Activated CD4-positive, alpha-beta T cell treated with anti-CD3 and anti-CD28 coated beads for 36 hours (primary cell): ENCODE measurements around the gene FAM234B. TPM values are rescaled to one million over a fixed set of nuclear protein-coding genes. Genes with fewer than 3 reads are reported as not detected.
A peak's percentile ranks its signal among the peaks of the same experiment; 100 is the strongest.

Experiments
- ATAC-seq: fragments of 200-7000 bp; cut with Tn5 transposase; one replicate; pipeline ENCODE4 v1.10.0; 2021; ENCODE audit warnings: mild to moderate bottlenecking, moderate library complexity
- CTCF ChIA-PET: fragments of 350-600 bp; sonication (Branson Sonifier 250); formaldehyde crosslinking; loops from one replicate; lab custom pipeline; 2021; ENCODE audit warnings: antibody characterized with exemption; lab: Charles Lee
- POLR2A ChIA-PET: fragments of 350-600 bp; sonication (Branson Sonifier 250); formaldehyde crosslinking; loops from one replicate; lab custom pipeline; 2021; ENCODE audit warnings: antibody characterized with exemption, inconsistent platforms; lab: Charles Lee
- DNase-seq: peaks from one replicate; pipeline ENCODE4 v3.0.0-alpha.2; 2020
- H3K27ac Mint-ChIP-seq: one replicate; pipeline ENCODE4 v1.8.0; 2021; ENCODE audit warnings: mixed read lengths
- H3K27me3 Mint-ChIP-seq: one replicate; pipeline ENCODE4 v1.8.0; 2021; ENCODE audit warnings: mixed read lengths
- H3K36me3 Mint-ChIP-seq: one replicate; pipeline ENCODE4 v1.8.0; 2021; ENCODE audit warnings: low read depth, mixed read lengths
- H3K4me1 Mint-ChIP-seq: one replicate; pipeline ENCODE4 v1.8.0; 2021; ENCODE audit warnings: mixed read lengths
- H3K4me3 Mint-ChIP-seq: one replicate; pipeline ENCODE4 v1.8.0; 2021; ENCODE audit warnings: mild to moderate bottlenecking, moderate library complexity, mixed read lengths
- H3K9me3 Mint-ChIP-seq: one replicate; pipeline ENCODE4 v1.8.0; 2021; ENCODE audit warnings: low read depth, mixed read lengths
- intact Hi-C, 2 experiments: fragments of 100-400 bp; cut with DNase I in 1 of 2; cut with micrococcal nuclease in 1 of 2; formaldehyde crosslinking; loops; one replicate each; pipeline versions ENCODE4 v1.14.2 to v1.15.1; 2022 to 2024; cut with DNase I, micrococcal nuclease
- total RNA-seq, 2 experiments: library from RNA; stranded (reverse); gene quantifications; one replicate each; pipeline ENCODE4 v1.2.3, GENCODE V29; 2021

The FAM234B gene, protein sequence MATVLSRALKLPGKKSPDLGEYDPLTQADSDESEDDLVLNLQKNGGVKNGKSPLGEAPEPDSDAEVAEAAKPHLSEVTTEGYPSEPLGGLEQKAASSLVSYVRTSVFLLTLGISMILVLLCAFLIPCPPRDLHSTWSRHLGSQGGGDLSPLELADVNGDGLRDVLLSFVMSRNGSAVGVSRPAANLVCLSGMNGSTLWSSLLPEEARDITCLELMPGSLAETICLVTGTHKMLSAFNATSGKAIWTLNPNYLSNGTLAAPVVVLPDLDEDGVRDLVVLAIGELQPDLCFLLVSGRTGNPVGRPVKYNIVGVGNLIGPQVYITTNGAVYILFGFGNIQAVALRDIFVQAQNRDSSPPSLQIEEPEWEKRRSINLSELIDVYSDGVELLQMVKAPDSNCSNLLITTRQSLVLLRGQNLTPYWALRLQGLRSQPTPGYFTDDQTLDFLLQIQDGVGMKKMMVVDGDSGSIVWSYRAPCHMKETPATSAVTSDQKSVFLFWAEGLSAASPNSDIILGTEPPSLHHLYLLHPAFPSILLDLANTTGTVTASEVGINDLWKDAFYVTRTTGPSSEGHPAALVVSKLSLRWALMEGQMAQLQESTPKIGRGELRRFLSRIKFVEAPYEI
- total RNA-seq = 10 to 100 TPM; 11.1 to 12.2 TPM

DNA sequence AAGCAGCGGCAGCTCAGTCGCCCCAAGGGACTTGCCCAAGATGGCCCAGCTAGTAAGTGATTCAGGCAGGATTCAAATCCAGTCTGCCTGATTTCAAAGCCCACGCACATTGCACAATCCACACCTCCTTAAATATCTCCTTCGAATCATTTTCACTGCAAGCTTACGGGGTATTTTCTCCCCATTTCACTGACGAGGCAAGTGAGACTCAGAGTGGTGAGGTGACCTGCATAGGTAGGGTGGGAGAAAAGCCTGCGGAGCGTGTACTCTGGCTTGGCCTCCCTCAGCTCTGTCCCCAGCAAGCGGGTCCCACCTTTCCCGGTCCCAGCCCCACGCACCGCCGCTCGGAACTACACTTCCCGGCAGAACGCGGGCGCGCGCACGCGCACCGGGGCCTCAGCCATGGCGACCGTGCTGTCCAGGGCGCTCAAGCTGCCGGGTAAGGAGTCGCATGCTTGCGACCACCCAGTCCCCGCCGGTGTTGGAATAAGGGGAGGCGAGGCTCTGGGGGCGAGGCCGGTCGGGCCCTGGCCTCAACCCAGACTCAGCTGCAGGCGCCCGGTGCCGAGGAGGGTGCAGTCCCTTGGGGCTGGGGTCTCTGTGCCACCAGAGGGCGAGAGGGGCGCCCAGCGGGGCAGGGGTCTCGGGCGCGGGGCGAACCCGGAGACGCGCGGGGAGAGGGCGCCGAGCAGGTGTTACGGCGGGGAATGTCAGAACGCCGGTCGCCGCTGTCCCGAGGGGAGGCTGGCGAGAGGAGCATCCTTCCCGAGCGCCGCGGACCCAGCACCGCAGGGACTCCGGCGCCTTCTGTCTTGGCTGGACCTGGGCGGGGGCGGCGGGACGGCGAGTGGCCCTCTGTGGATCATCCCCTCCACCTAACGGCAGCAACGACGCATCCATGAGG lies at the start of gene FAM234B:
FAM234B (plus strand) TSS at position 380 of the 904 bp plus-strand sequence; CDS start at position 403, 23 bp downstream.
- H3K4me3 Mint-ChIP-seq = peak within 1 kb of the TSS; percentile 83
- ATAC-seq = peak; percentile 88
- H3K27ac Mint-ChIP-seq = peak within 1 kb of the TSS; percentile 77
- H3K27me3 Mint-ChIP-seq = peaks cover 5% of the 10 kb centered on the region
- H3K4me1 Mint-ChIP-seq = peaks cover 27% of the 10 kb centered on the region
- peaks cover 5% of the 10 kb centered on the region for H3K9me3 Mint-ChIP-seq
- intact Hi-C loops = loop anchor here (1.0 to 5.0 kb wide), 5 partner anchors 43 to 168 kb away; partner anchors contain the start of gene HEBP1 (in 2 of the 2)
- DNase-seq = peak; percentile 85
- CTCF ChIA-PET = interaction anchor here (0.6 to 3.3 kb wide), 15 partner anchors 7 to 225 kb away, joined by 3 to 13 read pairs (median 3); no protein-coding TSS in a partner anchor
- peaks cover 2% of the 10 kb centered on the region for H3K36me3 Mint-ChIP-seq
- POLR2A ChIA-PET = interaction anchor here (0.6 to 0.8 kb wide), 3 partner anchors 43 to 167 kb away, joined by 4 to 7 read pairs (median 4); no protein-coding TSS in a partner anchor

GRCh38 chr12:12995088-12995487 lies 49.1 kb upstream of the FAM234B start:
- no peaks in the 10 kb centered on the region for H3K9me3 Mint-ChIP-seq

GRCh38 chr12:12996209-12996608 lies 48.0 kb upstream of the FAM234B start:
- ATAC-seq (no peak), DNase-seq (no peak)
- no peak overlapping the region for H3K4me3 Mint-ChIP-seq
- peaks cover 33% of the 10 kb centered on the region for H3K4me1 Mint-ChIP-seq
- no peak overlapping the region for H3K27ac Mint-ChIP-seq
- H3K27me3 Mint-ChIP-seq = no peaks in the 10 kb centered on the region
- POLR2A ChIA-PET = no interaction called here
- no peaks in the 10 kb centered on the region for H3K36me3 Mint-ChIP-seq
- intact Hi-C loops = no loop called here
- no peaks in the 10 kb centered on the region for H3K9me3 Mint-ChIP-seq
- CTCF ChIA-PET = interaction anchor here (0.7 to 3.7 kb wide), 4 partner anchors 9 to 80 kb away, joined by 3 to 21 read pairs (median 4); no protein-coding TSS in a partner anchor

More at GRCh38 chr12:12995088-12995487, 49.1 kb upstream of the FAM234B start:
- ChIA-PET CTCF (interaction anchor here (0.6 to 0.8 kb wide), 3 partner anchors 9 to 182 kb away, joined by 3 to 4 read pairs (median 3); partner anchors contain the start of gene DDX47), POLR2A (no interaction called here)
- H3K27ac Mint-ChIP-seq = no peak overlapping the region
- H3K36me3 Mint-ChIP-seq = no peaks in the 10 kb centered on the region
- ATAC-seq = no peak
- no peak overlapping the region for H3K4me3 Mint-ChIP-seq
- no peak for DNase-seq
- H3K27me3 Mint-ChIP-seq = no peaks in the 10 kb centered on the region
- intact Hi-C loops = no loop called here
- H3K4me1 Mint-ChIP-seq = peaks cover 31% of the 10 kb centered on the region

GRCh38 chr12:12997156-12997555 lies 47.0 kb upstream of the FAM234B start:
- H3K4me1 Mint-ChIP-seq = peaks cover 39% of the 10 kb centered on the region
- no peaks in the 10 kb centered on the region for H3K36me3 Mint-ChIP-seq
- ChIA-PET POLR2A (no interaction called here), CTCF (interaction anchor here (0.7 to 3.7 kb wide), 5 partner anchors 10 to 81 kb away, joined by 3 to 21 read pairs (median 3); no protein-coding TSS in a partner anchor)
- H3K4me3 Mint-ChIP-seq = no peak overlapping the region
- ATAC-seq = no peak
- H3K27me3 Mint-ChIP-seq = peaks cover 5% of the 10 kb centered on the region
- intact Hi-C loops = no loop called here
- no peaks in the 10 kb centered on the region for H3K9me3 Mint-ChIP-seq
- no peak for DNase-seq
- no peak overlapping the region for H3K27ac Mint-ChIP-seq

- ATAC-seq (no peak), DNase-seq (no peak)
- intact Hi-C loops = no loop called here
- ChIA-PET POLR2A (interaction anchor here (0.6 kb wide), 1 partner anchor 308 kb away, joined by 3 read pairs; no protein-coding TSS in a partner anchor), CTCF (interaction anchor here (1.2 to 3.7 kb wide), 5 partner anchors 11 to 214 kb away, joined by 3 to 21 read pairs (median 5); no protein-coding TSS in a partner anchor)
- Mint-ChIP-seq H3K4me3 (no peak overlapping the region), H3K27ac (no peak overlapping the region), H3K4me1 (peaks cover 35% of the 10 kb centered on the region), H3K36me3 (no peaks in the 10 kb centered on the region), H3K27me3 (peaks cover 6% of the 10 kb centered on the region), H3K9me3 (no peaks in the 10 kb centered on the region)
Measured at GRCh38 chr12:12997734-12998133, 46.4 kb upstream of the FAM234B start.

GRCh38 chr12:12998248-12998647 lies 45.9 kb upstream of the FAM234B start:
- H3K36me3 Mint-ChIP-seq = no peaks in the 10 kb centered on the region
- CTCF ChIA-PET = interaction anchor here (1.2 to 3.7 kb wide), 6 partner anchors 11 to 214 kb away, joined by 3 to 21 read pairs (median 6); no protein-coding TSS in a partner anchor
- ATAC-seq (no peak), DNase-seq (no peak)
- no peak overlapping the region for H3K4me3 Mint-ChIP-seq
- H3K9me3 Mint-ChIP-seq = no peaks in the 10 kb centered on the region
- intact Hi-C loops = no loop called here
- peaks cover 30% of the 10 kb centered on the region for H3K4me1 Mint-ChIP-seq
- no peak overlapping the region for H3K27ac Mint-ChIP-seq
- H3K27me3 Mint-ChIP-seq = peaks cover 6% of the 10 kb centered on the region
- POLR2A ChIA-PET = interaction anchor here (0.6 kb wide), 1 partner anchor 309 kb away, joined by 3 read pairs; no protein-coding TSS in a partner anchor

- no peak for ATAC-seq
Measured at GRCh38 chr12:12999271-12999958, 44.8 kb upstream of the FAM234B start.

DNA sequence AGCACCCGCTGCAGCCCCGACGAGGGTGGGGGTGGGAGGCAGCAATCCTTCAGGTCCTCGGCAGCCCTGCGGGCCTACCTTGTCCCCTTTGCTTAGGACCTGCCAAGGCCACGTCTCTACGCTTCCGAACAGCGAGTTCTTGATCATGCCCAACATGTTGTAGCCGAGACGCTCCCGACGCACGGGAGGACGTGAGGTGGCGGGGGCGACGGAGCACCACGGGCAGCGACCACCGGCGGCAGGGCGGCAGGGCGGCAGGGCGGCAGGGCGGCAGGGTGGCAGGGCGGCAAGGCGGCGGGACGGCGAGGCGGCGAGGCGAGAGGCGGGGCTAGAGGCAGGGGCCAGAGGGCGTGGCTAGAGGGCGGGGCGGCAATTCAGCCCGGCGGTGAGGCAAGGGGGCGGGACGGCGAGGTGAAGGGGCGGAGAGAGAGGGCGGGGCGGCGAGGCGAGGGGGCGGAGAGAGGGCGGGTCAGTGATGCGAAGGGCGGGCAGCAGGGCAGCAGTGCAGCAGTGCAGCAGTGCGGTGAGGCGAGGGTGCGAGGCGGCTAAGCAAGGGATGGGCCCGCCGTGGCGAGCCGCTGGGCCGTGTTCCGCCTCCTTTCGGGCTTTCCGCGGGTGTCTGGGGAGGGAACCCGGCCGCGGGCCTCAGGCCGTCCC lies 44.1 kb upstream of the FAM234B start, which contains the start of gene HEBP1:
HEBP1 (minus strand) TSS at position 307 of the 657 bp plus-strand sequence; CDS start at position 156, 151 bp downstream.
- Mint-ChIP-seq H3K4me3 (peak within 1 kb of the TSS; percentile 86), H3K36me3 (no peaks in the 10 kb centered on the region), H3K9me3 (no peaks in the 10 kb centered on the region), H3K4me1 (peaks cover 28% of the 10 kb centered on the region), H3K27ac (peak within 1 kb of the TSS; percentile 75), H3K27me3 (peaks cover 6% of the 10 kb centered on the region)
- ChIA-PET CTCF (interaction anchor here (0.7 to 3.7 kb wide), 4 partner anchors 9 to 212 kb away, joined by 3 to 21 read pairs (median 6); no protein-coding TSS in a partner anchor), POLR2A (no interaction called here)
- peak; percentile 92 for ATAC-seq
- intact Hi-C loops = loop anchor here (1.0 to 5.0 kb wide), 15 partner anchors 44 to 1772 kb away; partner anchors contain the start of genes DDX47 (in 2 of the 2), FAM234B (in 2 of the 2), BORCS5 (in 1 of the 2) and EMP1 (in 1 of the 2)
- peak; percentile 99 for DNase-seq

More at GRCh38 chr12:12999271-12999958, 44.8 kb upstream of the FAM234B start:
- ChIA-PET CTCF (interaction anchor here (1.4 to 3.7 kb wide), 5 partner anchors 13 to 213 kb away, joined by 3 to 21 read pairs (median 6); no protein-coding TSS in a partner anchor), POLR2A (interaction anchor here (0.7 kb wide), 1 partner anchor 735 kb away, joined by 3 read pairs; no protein-coding TSS in a partner anchor)
- Mint-ChIP-seq H3K4me1 (peaks cover 28% of the 10 kb centered on the region), H3K27me3 (peaks cover 6% of the 10 kb centered on the region), H3K9me3 (no peaks in the 10 kb centered on the region), H3K36me3 (no peaks in the 10 kb centered on the region), H3K27ac (peak overlapping the region; percentile 67), H3K4me3 (peak overlapping the region; percentile 86)
- DNase-seq = no peak
- intact Hi-C loops = no loop called here

DNA sequence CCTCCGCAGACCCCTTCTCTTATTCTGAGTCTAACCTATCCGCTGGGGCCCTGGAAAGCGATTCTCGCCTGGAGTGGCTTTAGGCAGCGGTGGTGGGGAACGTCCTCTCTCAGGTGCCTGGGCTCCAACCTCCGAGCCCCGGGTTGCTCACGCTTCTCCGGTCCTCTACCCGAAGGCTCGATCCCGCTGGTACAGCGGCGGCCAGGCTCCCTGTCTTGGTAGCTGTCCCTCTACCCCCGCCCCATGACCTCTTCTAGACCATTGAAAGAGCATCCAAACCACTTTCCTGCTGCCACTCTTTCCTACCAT lies 43.6 kb upstream of the FAM234B start:
- Mint-ChIP-seq H3K27ac (peak overlapping the region; percentile 75), H3K4me3 (peak overlapping the region; percentile 86), H3K9me3 (no peaks in the 10 kb centered on the region), H3K27me3 (peaks cover 6% of the 10 kb centered on the region), H3K36me3 (no peaks in the 10 kb centered on the region), H3K4me1 (peaks cover 28% of the 10 kb centered on the region)
- intact Hi-C loops = loop anchor here (1.0 to 5.0 kb wide), 15 partner anchors 44 to 1772 kb away; partner anchors contain the start of genes DDX47 (in 2 of the 2), FAM234B (in 2 of the 2), BORCS5 (in 1 of the 2) and EMP1 (in 1 of the 2)
- POLR2A ChIA-PET = interaction anchor here (0.6 to 0.7 kb wide), 2 partner anchors 43 to 1138 kb away, joined by 3 to 4 read pairs; partner anchors contain the start of gene FAM234B
- ATAC-seq (peak; percentile 45), DNase-seq (no peak)
- CTCF ChIA-PET = interaction anchor here (0.7 to 1.5 kb wide), 3 partner anchors 9 to 211 kb away, joined by 3 to 9 read pairs (median 3); no protein-coding TSS in a partner anchor
